ENCODE data around the gene INPP5A. TPM values are rescaled to one million over a fixed set of nuclear protein-coding genes. Genes with fewer than 3 reads are reported as not detected.

Gene INPP5A
- total RNA-seq, 1 donor, result 36.8 TPM

DNA sequence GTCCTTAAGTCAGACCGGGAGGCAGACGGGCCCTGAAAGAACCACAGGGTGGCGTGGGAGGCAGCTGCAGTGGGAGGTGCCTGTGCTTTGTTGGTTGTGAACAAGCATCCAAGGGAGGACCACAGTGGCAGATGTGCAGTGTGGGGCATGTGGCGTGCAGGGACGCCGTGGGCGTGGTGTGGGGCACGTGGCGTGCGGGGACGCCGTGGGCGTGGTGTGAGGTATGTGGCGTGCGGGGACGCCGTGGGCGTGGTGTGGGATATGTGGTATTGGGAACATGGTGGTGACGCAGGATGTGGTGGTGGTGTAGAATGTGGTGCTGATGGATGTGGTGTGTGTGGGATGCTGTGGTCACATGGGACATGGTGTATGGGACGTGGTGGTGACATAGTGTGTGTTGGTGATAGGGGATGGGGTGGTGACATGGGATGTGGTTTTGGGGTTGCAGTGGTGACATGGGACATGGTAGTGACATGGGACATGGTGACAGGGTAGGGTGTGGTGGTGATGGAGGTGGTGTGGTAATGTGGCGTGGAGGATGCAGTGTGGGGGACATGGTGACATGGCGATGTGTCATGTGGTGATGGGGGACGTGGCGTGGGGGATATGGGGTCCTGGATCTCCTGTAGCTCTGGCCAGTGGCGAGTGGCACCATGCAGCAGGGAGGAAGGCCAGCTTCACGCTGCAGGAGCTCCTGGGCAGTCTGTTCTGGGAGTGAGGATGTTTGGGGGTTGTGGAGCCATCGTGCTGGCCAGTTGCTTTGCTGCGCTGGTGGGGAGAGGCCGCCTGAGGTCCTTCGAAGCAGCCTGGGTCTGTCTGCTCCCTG is 78.8 kb downstream of the INPP5A start:
- no peak overlapping the region for H3K4me3 ChIP-seq (ENCODE audit: low read depth, low read length)
- TF ChIP-seq, protein P1, sequence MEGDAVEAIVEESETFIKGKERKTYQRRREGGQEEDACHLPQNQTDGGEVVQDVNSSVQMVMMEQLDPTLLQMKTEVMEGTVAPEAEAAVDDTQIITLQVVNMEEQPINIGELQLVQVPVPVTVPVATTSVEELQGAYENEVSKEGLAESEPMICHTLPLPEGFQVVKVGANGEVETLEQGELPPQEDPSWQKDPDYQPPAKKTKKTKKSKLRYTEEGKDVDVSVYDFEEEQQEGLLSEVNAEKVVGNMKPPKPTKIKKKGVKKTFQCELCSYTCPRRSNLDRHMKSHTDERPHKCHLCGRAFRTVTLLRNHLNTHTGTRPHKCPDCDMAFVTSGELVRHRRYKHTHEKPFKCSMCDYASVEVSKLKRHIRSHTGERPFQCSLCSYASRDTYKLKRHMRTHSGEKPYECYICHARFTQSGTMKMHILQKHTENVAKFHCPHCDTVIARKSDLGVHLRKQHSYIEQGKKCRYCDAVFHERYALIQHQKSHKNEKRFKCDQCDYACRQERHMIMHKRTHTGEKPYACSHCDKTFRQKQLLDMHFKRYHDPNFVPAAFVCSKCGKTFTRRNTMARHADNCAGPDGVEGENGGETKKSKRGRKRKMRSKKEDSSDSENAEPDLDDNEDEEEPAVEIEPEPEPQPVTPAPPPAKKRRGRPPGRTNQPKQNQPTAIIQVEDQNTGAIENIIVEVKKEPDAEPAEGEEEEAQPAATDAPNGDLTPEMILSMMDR (IDR thresholded peaks at IDR 0.05; ENCODE audit: insufficient read depth, low read length), result no peak
- DNase-seq (ENCODE audit: low read depth), result no peak

DNA sequence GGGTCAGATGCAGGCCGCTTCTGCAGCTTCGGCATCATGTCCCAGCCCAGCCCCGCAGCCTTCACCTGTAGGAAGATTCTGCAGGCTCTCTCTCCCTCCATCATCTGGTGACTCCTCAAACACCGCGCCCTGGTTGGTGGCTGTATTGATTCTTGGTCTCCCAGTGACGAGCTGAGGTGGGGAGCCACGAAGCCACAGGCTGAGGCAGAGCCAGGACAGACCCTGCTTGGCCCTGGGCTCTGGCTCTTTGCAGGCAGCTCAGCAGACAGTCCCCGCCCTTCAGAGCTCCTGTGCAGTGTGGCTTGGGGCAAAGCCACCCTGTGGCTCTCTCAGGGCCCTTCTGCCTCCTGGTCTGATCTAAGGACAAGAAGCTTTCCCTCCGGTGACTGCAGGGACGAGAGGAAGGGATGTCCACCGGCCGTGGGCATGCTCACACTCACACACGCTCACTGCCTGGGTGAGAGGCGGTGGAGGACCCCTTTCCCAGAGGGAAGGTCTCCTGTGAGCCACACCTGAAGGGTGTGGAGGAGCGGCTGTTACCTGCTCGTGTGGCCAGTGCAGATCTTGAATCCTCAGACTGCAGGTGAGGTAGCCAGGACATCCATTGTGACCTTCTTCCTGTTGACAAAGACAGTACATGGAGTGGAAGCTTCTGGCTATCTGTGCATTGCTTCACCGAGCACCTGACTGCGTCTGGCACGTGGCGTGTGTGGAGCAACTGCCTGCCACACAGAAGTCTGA is 79.6 kb downstream of the INPP5A start:
- TF ChIP-seq, protein P1 (IDR thresholded peaks at IDR 0.05; ENCODE audit: insufficient read depth, low read length), result no peak
- H3K4me3 ChIP-seq (ENCODE audit: low read depth, low read length), result no peak overlapping the region
- DNase-seq (ENCODE audit: low read depth), result no peak

DNA sequence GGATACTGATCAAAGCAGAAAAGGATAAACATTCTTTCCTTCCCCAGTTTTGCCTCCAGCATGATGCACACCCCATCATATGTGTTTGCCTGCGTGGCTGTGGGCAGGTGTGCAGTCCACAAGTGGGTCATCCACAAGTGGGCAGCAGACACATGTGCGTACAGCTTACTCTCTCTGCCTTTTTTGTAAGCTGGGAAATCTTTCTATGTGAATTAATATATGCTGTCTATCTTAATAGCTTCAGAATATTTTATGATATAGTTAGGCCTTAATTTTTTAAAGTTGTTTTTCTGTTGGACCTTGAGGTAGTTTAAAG is 80.1 kb downstream of the INPP5A start:
- H3K4me3 ChIP-seq (ENCODE audit: low read depth, low read length), result no peak overlapping the region
- no peak for DNase-seq (ENCODE audit: low read depth)
- TF ChIP-seq, protein P1 (IDR thresholded peaks at IDR 0.05; ENCODE audit: insufficient read depth, low read length), result no peak

DNA sequence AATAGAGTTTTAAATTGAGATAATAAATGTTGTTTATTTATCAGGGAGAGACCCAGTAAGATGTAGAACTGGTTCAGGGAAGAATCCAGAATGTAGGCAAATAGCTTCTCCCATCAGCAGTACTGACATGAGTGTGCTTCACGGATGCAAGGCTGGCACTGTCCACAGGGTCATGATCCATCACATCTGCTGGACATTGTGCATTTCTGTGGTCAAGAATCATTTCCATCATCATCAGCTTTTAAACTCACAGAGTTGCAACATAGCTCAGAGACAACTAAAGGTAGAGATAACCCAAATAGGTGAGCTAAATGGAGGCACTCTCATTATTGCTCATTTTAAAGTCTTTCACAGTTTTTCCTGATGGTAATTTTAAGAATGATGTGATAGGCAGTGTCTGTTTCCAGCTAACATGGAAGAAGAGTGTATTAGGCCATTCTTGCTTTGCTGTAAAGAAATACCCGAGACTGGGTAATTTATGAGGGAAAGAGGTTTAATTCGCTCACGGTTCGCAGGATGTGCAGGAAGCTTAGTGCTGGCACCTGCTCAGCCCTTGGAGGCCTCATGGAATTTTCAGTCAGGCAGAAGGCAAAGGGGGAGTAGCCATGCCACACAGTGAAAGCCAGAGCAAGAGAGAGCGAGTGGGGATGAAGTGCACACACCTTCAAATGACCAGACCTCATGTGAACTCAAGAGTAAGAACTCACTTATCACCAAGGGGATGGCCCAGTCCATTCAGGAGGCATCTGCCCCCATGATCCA is 80.8 kb downstream of the INPP5A start:
- no peak overlapping the region for H3K4me3 ChIP-seq (ENCODE audit: low read depth, low read length)
- DNase-seq (ENCODE audit: low read depth), result peak; percentile 23
- TF ChIP-seq, protein P1 (IDR thresholded peaks at IDR 0.05; ENCODE audit: insufficient read depth, low read length), result no peak

- TF ChIP-seq, protein P1 (IDR thresholded peaks at IDR 0.05; ENCODE audit: insufficient read depth, low read length), result no peak
- DNase-seq (ENCODE audit: low read depth), result no peak
- no peak overlapping the region for H3K4me3 ChIP-seq (ENCODE audit: low read depth, low read length)
These were observed 82.3 kb downstream of the INPP5A start for GRCh38 chr10:132619927-132620326.

- no peak for DNase-seq (ENCODE audit: low read depth)
- TF ChIP-seq, protein P1 (IDR thresholded peaks at IDR 0.05; ENCODE audit: insufficient read depth, low read length), result no peak
- no peak overlapping the region for H3K4me3 ChIP-seq (ENCODE audit: low read depth, low read length)
These were observed 86.7 kb downstream of the INPP5A start for GRCh38 chr10:132624061-132624846.

All from fibroblast of the aortic adventitia (primary cell).